GM12878 (cell line): ENCODE results near the gene SPINT2. TPM values are rescaled to one million over a fixed set of nuclear protein-coding genes. Genes with fewer than 3 reads are reported as not detected.

Experiments used
- ATF3 ChIP-seq: IDR thresholded peaks from 2 replicates; pipeline ENCODE4 v1.6.1; 2011; ENCODE audit warnings: low read depth, mild to moderate bottlenecking, low read length, moderate library complexity, borderline replicate concordance; ENCODE audit errors: extremely low read depth
- BCL11A ChIP-seq: IDR thresholded peaks from 2 replicates; pipeline ENCODE4 v1.6.1; 2011; ENCODE audit warnings: low read depth, low read length
- CHD2 ChIP-seq: IDR thresholded peaks from 2 replicates; pipeline ENCODE4 v1.6.1; 2011; ENCODE audit warnings: low read depth, low read length, improper control_type of control experiment, borderline replicate concordance
- CREB1 ChIP-seq: IDR thresholded peaks from 2 replicates; pipeline ENCODE4 v1.6.1; 2012; ENCODE audit warnings: low read depth, mild to moderate bottlenecking, inconsistent platforms
- EED ChIP-seq: sonication (generic); IDR thresholded peaks from 2 replicates; pipeline ENCODE4 v1.6.1; 2016; ENCODE audit warnings: antibody characterized with exemption, low read depth
- HCFC1 ChIP-seq: fragments of 150-350 bp; IDR thresholded peaks from 2 replicates; pipeline ENCODE4 v1.6.1; 2014; ENCODE audit warnings: low read length
- HDAC2 ChIP-seq: fragments of 200-600 bp; sonication (generic); IDR thresholded peaks from 2 replicates; pipeline ENCODE4 v1.6.1; 2017
- KAT2A ChIP-seq: conservative IDR thresholded peaks from 2 replicates; pipeline ENCODE4 v1.6.1; 2011; ENCODE audit warnings: low read depth, low read length; ENCODE audit not compliant: control insufficient read depth
- MEF2A ChIP-seq: IDR thresholded peaks from 2 replicates; pipeline ENCODE4 v1.6.1; 2011; ENCODE audit warnings: low read depth, mild to moderate bottlenecking, low read length, moderate library complexity; ENCODE audit not compliant: insufficient read depth
- MEF2B ChIP-seq: fragments of 450-650 bp; IDR thresholded peaks from 2 replicates; pipeline ENCODE4 v1.6.1; 2018; ENCODE audit warnings: mild to moderate bottlenecking, moderate library complexity; ENCODE audit not compliant: partially characterized antibody, poor library complexity, severe bottlenecking
- MTA2 ChIP-seq: fragments of 450-650 bp; IDR thresholded peaks from 2 replicates; pipeline ENCODE4 v1.6.1; 2016; ENCODE audit warnings: low read depth, mild to moderate bottlenecking, moderate library complexity
- NBN ChIP-seq: fragments of 450-650 bp; IDR thresholded peaks from 2 replicates; pipeline ENCODE4 v1.6.1; 2016
- NFYB ChIP-seq: IDR thresholded peaks from 2 replicates; pipeline ENCODE4 v1.6.1; 2011; ENCODE audit warnings: low read depth, mild to moderate bottlenecking, low read length, improper control_type of control experiment, moderate library complexity; ENCODE audit not compliant: insufficient read depth
- NR2F1 ChIP-seq: fragments of 450-650 bp; conservative IDR thresholded peaks from 2 replicates; pipeline ENCODE4 v1.6.1; 2017; ENCODE audit warnings: mild to moderate bottlenecking
- PKNOX1 ChIP-seq: fragments of 450-650 bp; IDR thresholded peaks from 2 replicates; pipeline ENCODE4 v1.6.1; 2016; ENCODE audit warnings: mild to moderate bottlenecking
- RAD21 ChIP-seq: IDR thresholded peaks from 2 replicates; pipeline ENCODE4 v1.6.1; 2011; ENCODE audit warnings: mild to moderate bottlenecking, low read depth, low read length, moderate library complexity; ENCODE audit not compliant: insufficient read depth
- RB1 ChIP-seq: fragments of 450-650 bp; formaldehyde crosslinking; IDR thresholded peaks from 2 replicates; pipeline ENCODE4 v1.6.1; 2017; ENCODE audit warnings: mild to moderate bottlenecking, borderline replicate concordance
- RUNX3 ChIP-seq: IDR thresholded peaks from 2 replicates; pipeline ENCODE4 v1.6.1; 2012; ENCODE audit warnings: low read length, inconsistent platforms
- SRF ChIP-seq, 2 experiments: IDR thresholded peaks; 2 replicates each; pipeline ENCODE4 v1.6.1; 2011; ENCODE audit warnings: low read depth in 2 of 2, low read length in 2 of 2, mild to moderate bottlenecking in 1 of 2, moderate library complexity in 1 of 2
- TCF12 ChIP-seq: IDR thresholded peaks from 2 replicates; pipeline ENCODE4 v1.6.1; 2011; ENCODE audit warnings: low read depth, mild to moderate bottlenecking, low read length
- TCF3 ChIP-seq: IDR thresholded peaks from 2 replicates; pipeline ENCODE4 v1.6.1; 2012; ENCODE audit warnings: low read depth, mild to moderate bottlenecking, low read length, borderline replicate concordance; ENCODE audit not compliant: insufficient read depth
- ZZZ3 ChIP-seq: IDR thresholded peaks from 2 replicates; pipeline ENCODE4 v1.6.1; 2011; ENCODE audit warnings: low read depth; ENCODE audit not compliant: control insufficient read depth, insufficient read length
- polyA plus RNA-seq, 11 experiments: library from polyadenylated mRNA; depleted of rRNA in 4 of 11; unstranded in 6 of 11; stranded (reverse) in 5 of 11; fragments of >200 nt; fragmentation: Nextera tagmentation in 4 of 11; fragmentation: Illumina TruSeq in 1 of 11; extraction: Ambion mirVana in 4 of 11; extraction: Trizol in 1 of 11; gene quantifications; 1 replicate in 1 of 11; 2 replicates in 10 of 11; pipeline versions ENCODE4 v1.2.1 to v1.2.3, GENCODE V29; 2011 to 2016; ENCODE audit warnings: inconsistent platforms in 2 of 11, missing spikeins in 2 of 11, low read depth in 1 of 11
- total RNA-seq, 4 experiments: library from RNA; depleted of rRNA in 3 of 4; stranded (reverse); fragments of >200 nt in 3 of 4; fragmentation: Illumina TruSeq in 1 of 4; extraction: Trizol in 1 of 4; gene quantifications; 2 replicates each; pipeline versions ENCODE4 v1.2.1 to v1.2.3, GENCODE V29; 2013 to 2021
- TF ChIP-seq, protein P1 (sequence below): fragments of 450-650 bp; IDR thresholded peaks from 2 replicates; pipeline ENCODE4 v1.6.1; 2017; ENCODE audit warnings: antibody characterized with exemption, mild to moderate bottlenecking, moderate library complexity
- TF ChIP-seq, protein P2 (sequence below): fragments of 450-650 bp; IDR thresholded peaks from 2 replicates; pipeline ENCODE4 v1.6.1; 2018; ENCODE audit warnings: borderline replicate concordance, mild to moderate bottlenecking; ENCODE audit not compliant: partially characterized antibody

The SPINT2 gene
- total and polyA plus RNA-seq, 10 of the 15 experiments (the other 5 are each of a cell fraction or from before 2014, with no cell fraction given) = 0.15 to 26.5 (median 17.5) TPM

- TF ChIP-seq ZZZ3 (no peak), BCL11A (peak; percentile 29; the same call in 1 of the 2 replicates), NR2F1 (0 out of 2 replicates have a peak, but pooled peaks have one; percentile 39), NFYB (peak; percentile 82; the same call in 1 of the 2 replicates), RB1 (no peak; the same call in 1 of the 2 replicates), CHD2 (peak; percentile 76), KAT2A (no peak), RUNX3 (peak; percentile 81), TCF3 (peak; percentile 92), SRF (IDR thresholded peaks at IDR 0.05; ENCODE audit: low read depth in 2 of 2, low read length in 2 of 2) (no peak; a peak in 1 of 4 replicates), MTA2 (peak; percentile 42), MEF2A (0 out of 2 replicates have a peak, but pooled peaks have one; percentile 20), HDAC2 (no peak), NBN (peak; percentile 90), EED (0 out of 2 replicates have a peak, but pooled peaks have one; percentile 34), PKNOX1 (peak; percentile 89), TCF12 (peak; percentile 89), RAD21 (0 out of 2 replicates have a peak, but pooled peaks have one; percentile 19), HCFC1 (peak; percentile 83), CREB1 (peak; percentile 77), ATF3 (0 out of 2 replicates have a peak, but pooled peaks have one; percentile 24), MEF2B (peak; percentile 37)
- TF ChIP-seq, protein P1, sequence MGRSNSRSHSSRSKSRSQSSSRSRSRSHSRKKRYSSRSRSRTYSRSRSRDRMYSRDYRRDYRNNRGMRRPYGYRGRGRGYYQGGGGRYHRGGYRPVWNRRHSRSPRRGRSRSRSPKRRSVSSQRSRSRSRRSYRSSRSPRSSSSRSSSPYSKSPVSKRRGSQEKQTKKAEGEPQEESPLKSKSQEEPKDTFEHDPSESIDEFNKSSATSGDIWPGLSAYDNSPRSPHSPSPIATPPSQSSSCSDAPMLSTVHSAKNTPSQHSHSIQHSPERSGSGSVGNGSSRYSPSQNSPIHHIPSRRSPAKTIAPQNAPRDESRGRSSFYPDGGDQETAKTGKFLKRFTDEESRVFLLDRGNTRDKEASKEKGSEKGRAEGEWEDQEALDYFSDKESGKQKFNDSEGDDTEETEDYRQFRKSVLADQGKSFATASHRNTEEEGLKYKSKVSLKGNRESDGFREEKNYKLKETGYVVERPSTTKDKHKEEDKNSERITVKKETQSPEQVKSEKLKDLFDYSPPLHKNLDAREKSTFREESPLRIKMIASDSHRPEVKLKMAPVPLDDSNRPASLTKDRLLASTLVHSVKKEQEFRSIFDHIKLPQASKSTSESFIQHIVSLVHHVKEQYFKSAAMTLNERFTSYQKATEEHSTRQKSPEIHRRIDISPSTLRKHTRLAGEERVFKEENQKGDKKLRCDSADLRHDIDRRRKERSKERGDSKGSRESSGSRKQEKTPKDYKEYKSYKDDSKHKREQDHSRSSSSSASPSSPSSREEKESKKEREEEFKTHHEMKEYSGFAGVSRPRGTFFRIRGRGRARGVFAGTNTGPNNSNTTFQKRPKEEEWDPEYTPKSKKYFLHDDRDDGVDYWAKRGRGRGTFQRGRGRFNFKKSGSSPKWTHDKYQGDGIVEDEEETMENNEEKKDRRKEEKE = peak; percentile 19; the same call in 1 of the 2 replicates
- TF ChIP-seq, protein P2, sequence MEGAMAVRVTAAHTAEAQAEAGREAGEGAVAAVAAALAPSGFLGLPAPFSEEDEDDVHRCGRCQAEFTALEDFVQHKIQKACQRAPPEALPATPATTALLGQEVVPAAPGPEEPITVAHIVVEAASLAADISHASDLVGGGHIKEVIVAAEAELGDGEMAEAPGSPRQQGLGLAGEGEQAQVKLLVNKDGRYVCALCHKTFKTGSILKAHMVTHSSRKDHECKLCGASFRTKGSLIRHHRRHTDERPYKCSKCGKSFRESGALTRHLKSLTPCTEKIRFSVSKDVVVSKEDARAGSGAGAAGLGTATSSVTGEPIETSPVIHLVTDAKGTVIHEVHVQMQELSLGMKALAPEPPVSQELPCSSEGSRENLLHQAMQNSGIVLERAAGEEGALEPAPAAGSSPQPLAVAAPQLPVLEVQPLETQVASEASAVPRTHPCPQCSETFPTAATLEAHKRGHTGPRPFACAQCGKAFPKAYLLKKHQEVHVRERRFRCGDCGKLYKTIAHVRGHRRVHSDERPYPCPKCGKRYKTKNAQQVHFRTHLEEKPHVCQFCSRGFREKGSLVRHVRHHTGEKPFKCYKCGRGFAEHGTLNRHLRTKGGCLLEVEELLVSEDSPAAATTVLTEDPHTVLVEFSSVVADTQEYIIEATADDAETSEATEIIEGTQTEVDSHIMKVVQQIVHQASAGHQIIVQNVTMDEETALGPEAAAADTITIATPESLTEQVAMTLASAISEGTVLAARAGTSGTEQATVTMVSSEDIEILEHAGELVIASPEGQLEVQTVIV = no peak
These were observed 40.1 kb upstream of the SPINT2 start, which contains the start of gene DPF1 (continued) for GRCh38 chr19:38224014-38224862.
